ENCODE data around the gene SPIRE2. TPM values are rescaled to one million over a fixed set of nuclear protein-coding genes. Genes with fewer than 3 reads are reported as not detected.

SPIRE2 gene
- polyA plus RNA-seq, 1 donor from 2014 or later, result 45.0 TPM

DNA sequence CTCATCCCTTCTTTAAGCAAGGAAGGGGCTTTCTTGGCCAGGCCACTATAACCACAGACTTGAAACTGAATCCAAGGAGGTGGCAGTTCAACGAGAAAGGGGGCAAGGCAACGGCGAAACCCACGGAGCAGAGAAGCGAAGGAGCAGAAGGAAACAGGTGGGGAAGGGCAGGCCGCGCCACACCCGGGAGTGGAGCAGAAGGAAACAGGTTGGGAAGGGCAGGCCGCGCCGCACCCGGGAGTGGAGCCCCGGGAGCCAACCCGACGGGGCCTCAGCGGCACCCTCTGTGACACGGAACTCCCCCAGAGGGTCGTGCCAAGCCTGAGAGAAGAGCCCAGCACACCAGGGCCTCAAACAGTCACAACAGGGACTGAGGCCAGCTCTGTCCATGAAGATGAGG lies 32.2 kb upstream of the SPIRE2 start:
- Histone ChIP-seq H3K79me2 (replicated peaks; ENCODE audit: insufficient read depth, low read length) (no peaks in the 10 kb centered on the region), H4K20me1 (ENCODE audit: insufficient read depth) (no peaks in the 10 kb centered on the region), H3K4me2 (ENCODE audit: low read length) (no peak overlapping the region), H3K9me3 (ENCODE audit: low read length) (no peaks in the 10 kb centered on the region), H3K27me3 (ENCODE audit: insufficient read depth, low read depth, low read length) (no peaks in the 10 kb centered on the region), H3K9me2 (ENCODE audit: insufficient read depth, low read length) (no peaks in the 10 kb centered on the region), H3K27ac (ENCODE audit: low read length) (no peak overlapping the region), H3F3A (ENCODE audit: insufficient read depth, low read length, poor library complexity, severe bottlenecking) (no peaks in the 10 kb centered on the region), H3K36me3 (ENCODE audit: insufficient read depth, low read length) (no peaks in the 10 kb centered on the region), H3K4me3 (ENCODE audit: low read length) (no peak overlapping the region), H3K9ac (ENCODE audit: low read length) (no peak overlapping the region), H2AFZ (ENCODE audit: low read depth, low read length) (no peak overlapping the region)
- TF ChIP-seq POLR2AphosphoS5 (IDR thresholded peaks at IDR 0.05) (no peak), TAF1 (IDR thresholded peaks at IDR 0.05; ENCODE audit: low read depth) (no peak), MXI1 (conservative IDR thresholded peaks at IDR 0.05; ENCODE audit: poor library complexity, severe bottlenecking) (no peak), RAD21 (conservative IDR thresholded peaks at IDR 0.05) (no peak), EP300 (conservative IDR thresholded peaks at IDR 0.05; ENCODE audit: poor library complexity, severe bottlenecking) (no peak), SMC3 (conservative IDR thresholded peaks at IDR 0.05; ENCODE audit: poor library complexity) (no peak), EZH2 (IDR thresholded peaks at IDR 0.05; ENCODE audit: borderline replicate concordance, insufficient read depth, low read length, poor library complexity, severe bottlenecking) (no peak)
- TF ChIP-seq, protein P1, sequence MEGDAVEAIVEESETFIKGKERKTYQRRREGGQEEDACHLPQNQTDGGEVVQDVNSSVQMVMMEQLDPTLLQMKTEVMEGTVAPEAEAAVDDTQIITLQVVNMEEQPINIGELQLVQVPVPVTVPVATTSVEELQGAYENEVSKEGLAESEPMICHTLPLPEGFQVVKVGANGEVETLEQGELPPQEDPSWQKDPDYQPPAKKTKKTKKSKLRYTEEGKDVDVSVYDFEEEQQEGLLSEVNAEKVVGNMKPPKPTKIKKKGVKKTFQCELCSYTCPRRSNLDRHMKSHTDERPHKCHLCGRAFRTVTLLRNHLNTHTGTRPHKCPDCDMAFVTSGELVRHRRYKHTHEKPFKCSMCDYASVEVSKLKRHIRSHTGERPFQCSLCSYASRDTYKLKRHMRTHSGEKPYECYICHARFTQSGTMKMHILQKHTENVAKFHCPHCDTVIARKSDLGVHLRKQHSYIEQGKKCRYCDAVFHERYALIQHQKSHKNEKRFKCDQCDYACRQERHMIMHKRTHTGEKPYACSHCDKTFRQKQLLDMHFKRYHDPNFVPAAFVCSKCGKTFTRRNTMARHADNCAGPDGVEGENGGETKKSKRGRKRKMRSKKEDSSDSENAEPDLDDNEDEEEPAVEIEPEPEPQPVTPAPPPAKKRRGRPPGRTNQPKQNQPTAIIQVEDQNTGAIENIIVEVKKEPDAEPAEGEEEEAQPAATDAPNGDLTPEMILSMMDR (IDR thresholded peaks at IDR 0.05; ENCODE audit: poor library complexity, severe bottlenecking), result no peak
- TF ChIP-seq, protein P2, sequence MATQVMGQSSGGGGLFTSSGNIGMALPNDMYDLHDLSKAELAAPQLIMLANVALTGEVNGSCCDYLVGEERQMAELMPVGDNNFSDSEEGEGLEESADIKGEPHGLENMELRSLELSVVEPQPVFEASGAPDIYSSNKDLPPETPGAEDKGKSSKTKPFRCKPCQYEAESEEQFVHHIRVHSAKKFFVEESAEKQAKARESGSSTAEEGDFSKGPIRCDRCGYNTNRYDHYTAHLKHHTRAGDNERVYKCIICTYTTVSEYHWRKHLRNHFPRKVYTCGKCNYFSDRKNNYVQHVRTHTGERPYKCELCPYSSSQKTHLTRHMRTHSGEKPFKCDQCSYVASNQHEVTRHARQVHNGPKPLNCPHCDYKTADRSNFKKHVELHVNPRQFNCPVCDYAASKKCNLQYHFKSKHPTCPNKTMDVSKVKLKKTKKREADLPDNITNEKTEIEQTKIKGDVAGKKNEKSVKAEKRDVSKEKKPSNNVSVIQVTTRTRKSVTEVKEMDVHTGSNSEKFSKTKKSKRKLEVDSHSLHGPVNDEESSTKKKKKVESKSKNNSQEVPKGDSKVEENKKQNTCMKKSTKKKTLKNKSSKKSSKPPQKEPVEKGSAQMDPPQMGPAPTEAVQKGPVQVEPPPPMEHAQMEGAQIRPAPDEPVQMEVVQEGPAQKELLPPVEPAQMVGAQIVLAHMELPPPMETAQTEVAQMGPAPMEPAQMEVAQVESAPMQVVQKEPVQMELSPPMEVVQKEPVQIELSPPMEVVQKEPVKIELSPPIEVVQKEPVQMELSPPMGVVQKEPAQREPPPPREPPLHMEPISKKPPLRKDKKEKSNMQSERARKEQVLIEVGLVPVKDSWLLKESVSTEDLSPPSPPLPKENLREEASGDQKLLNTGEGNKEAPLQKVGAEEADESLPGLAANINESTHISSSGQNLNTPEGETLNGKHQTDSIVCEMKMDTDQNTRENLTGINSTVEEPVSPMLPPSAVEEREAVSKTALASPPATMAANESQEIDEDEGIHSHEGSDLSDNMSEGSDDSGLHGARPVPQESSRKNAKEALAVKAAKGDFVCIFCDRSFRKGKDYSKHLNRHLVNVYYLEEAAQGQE (IDR thresholded peaks at IDR 0.05; ENCODE audit: borderline replicate concordance), result no peak

DNA sequence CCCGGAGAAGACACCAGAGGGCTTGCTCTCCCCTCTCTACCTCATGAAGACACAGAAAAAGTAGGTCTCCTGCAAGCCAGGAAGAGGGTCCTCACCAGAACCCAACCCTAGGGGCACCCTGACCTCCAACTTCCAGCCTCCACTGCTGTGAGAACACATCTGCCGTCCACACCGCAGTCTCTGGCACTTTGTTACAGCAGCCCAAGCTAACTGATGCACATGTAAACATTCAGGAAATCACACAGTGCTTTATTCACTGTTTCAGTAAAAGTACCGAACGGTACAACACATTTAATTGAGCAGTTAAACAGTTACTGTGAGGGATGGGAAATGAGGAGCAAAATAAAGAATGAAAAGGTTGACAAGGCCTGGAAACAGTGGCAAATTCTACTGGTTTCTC lies 30.1 kb upstream of the SPIRE2 start:
- Histone ChIP-seq H3K4me3 (ENCODE audit: low read length) (no peak overlapping the region), H4K20me1 (ENCODE audit: insufficient read depth) (no peaks in the 10 kb centered on the region), H3K36me3 (ENCODE audit: insufficient read depth, low read length) (no peaks in the 10 kb centered on the region), H3K79me2 (replicated peaks; ENCODE audit: insufficient read depth, low read length) (no peaks in the 10 kb centered on the region), H3K27me3 (ENCODE audit: insufficient read depth, low read depth, low read length) (no peaks in the 10 kb centered on the region), H3F3A (ENCODE audit: insufficient read depth, low read length, poor library complexity, severe bottlenecking) (no peaks in the 10 kb centered on the region), H3K9ac (ENCODE audit: low read length) (no peak overlapping the region), H3K27ac (ENCODE audit: low read length) (no peak overlapping the region), H3K9me2 (ENCODE audit: insufficient read depth, low read length) (no peaks in the 10 kb centered on the region), H3K4me2 (ENCODE audit: low read length) (no peak overlapping the region), H2AFZ (ENCODE audit: low read depth, low read length) (no peak overlapping the region), H3K9me3 (ENCODE audit: low read length) (no peaks in the 10 kb centered on the region)
- TF ChIP-seq TAF1 (IDR thresholded peaks at IDR 0.05; ENCODE audit: low read depth), result no peak
- TF ChIP-seq EP300 (conservative IDR thresholded peaks at IDR 0.05; ENCODE audit: poor library complexity, severe bottlenecking), result no peak
- TF ChIP-seq, protein P2 (IDR thresholded peaks at IDR 0.05; ENCODE audit: borderline replicate concordance), result no peak
- no peak for TF ChIP-seq MXI1 (conservative IDR thresholded peaks at IDR 0.05; ENCODE audit: poor library complexity, severe bottlenecking)
- TF ChIP-seq, protein P1 (IDR thresholded peaks at IDR 0.05; ENCODE audit: poor library complexity, severe bottlenecking), result no peak
- TF ChIP-seq RAD21 (conservative IDR thresholded peaks at IDR 0.05), result no peak
- TF ChIP-seq POLR2AphosphoS5 (IDR thresholded peaks at IDR 0.05), result no peak
